IPS-15b (cell line): ENCODE data around the gene SLC39A11.

Experiments used
- H3K27me3 ChIP-seq: one replicate; pipeline ENCODE4 v1.6.1; 2013; ENCODE audit warnings: low read length; ENCODE audit not compliant: control insufficient read depth, insufficient read depth
- H3K36me3 ChIP-seq: one replicate; pipeline ENCODE4 v1.6.1; 2013; ENCODE audit warnings: low read length; ENCODE audit not compliant: control insufficient read depth, insufficient read depth
- H3K4me1 ChIP-seq: one replicate; pipeline ENCODE4 v1.6.1; 2013; ENCODE audit warnings: mild to moderate bottlenecking, low read length; ENCODE audit not compliant: control insufficient read depth, insufficient read depth
- H3K4me3 ChIP-seq: one replicate; pipeline ENCODE4 v1.5.1; 2013; ENCODE audit warnings: low read depth, low read length
- H3K9ac ChIP-seq: one replicate; pipeline ENCODE4 v1.6.1; 2013; ENCODE audit warnings: low read depth, mild to moderate bottlenecking, low read length
- H3K9me3 ChIP-seq: one replicate; pipeline ENCODE4 v1.6.1; 2013; ENCODE audit warnings: mild to moderate bottlenecking, low read length; ENCODE audit not compliant: control insufficient read depth, insufficient read depth

Gene SLC39A11

DNA sequence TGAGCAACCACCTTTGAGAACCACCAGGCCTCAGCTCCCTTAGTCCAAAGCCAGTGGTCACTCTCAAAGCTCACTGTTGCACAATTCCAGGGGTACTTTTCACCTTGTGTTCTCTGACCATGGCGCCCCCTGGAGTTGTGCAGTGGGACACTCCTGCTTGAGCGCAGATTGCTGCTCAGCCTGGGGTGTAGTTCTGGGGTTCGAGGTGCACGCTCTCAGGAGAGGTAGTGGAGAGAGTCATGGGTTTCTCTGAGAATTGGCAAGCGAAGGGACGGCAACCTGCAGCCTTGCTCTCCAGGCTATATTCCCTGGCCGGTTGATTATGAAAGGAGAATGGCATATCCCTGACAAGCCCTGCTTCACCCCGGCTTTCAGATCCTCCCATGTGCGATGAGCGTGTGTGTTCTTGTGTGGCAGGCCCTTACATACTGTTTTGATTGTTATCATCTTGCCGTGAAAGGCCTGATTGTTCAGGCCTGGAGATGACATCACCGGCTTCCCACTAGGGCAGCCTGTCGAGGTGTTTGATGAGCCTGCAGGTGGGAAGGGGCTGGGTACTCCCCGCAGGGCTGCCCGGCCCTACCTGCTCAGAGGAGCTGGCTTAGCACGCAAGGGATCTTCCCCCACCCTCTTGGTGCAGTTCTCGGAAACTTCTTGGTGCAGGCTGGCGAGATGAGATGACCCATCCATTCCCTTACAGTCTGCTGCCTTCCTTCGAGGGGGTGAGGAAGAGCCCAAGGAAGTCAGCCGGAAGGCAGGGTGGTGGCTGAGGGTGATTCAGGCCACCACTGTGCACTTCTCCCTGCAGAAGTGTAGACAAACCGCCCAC, 431.2 kb downstream of the SLC39A11 start:
- Histone ChIP-seq H3K36me3 (no peaks in the 10 kb centered on the region), H3K9me3 (no peaks in the 10 kb centered on the region), H3K9ac (no peak overlapping the region), H3K4me3 (no peak overlapping the region), H3K27me3 (no peaks in the 10 kb centered on the region), H3K4me1 (peaks cover 7% of the 10 kb centered on the region)

DNA sequence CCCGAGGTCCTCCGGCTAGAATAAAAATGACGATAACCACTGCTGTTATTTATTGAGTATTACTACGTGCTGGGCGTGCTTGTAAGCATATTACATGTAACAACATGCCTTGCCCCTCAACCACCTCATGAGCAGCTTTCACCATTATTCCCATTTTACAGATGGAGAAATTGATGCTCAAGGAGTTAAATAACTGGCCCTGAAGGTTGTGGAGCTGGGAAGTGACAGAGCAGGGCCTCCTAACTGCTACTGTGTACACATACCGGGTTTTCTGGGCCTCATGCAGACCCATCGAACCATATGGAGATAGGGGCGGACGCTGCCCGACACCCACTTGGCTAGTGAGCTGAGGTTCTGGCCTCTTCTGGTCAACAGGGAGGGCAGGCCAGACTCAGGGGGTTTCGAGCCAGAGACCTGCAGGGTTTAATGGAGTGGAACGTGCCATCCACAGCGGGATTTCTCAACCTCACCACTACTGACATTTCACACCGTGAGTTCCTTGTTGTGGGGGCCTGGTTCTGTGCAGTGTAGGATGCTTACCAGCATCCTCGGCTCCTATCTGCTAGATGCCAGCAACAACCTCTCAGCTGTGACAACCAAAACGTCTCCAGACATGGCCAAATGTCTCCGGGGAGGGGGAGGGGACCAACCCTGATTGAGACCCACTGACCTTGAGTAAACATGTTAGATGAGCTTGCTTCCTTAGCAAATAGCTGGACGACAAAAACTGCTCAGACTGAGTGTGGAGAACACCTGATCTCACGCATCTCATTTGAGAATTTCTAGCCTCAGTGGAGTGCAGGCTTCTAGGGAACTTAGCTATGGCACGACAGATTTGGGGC, 432.0 kb downstream of the SLC39A11 start:
- Histone ChIP-seq H3K9me3 (no peaks in the 10 kb centered on the region), H3K27me3 (no peaks in the 10 kb centered on the region), H3K4me1 (peaks cover 7% of the 10 kb centered on the region), H3K9ac (no peak overlapping the region), H3K4me3 (no peak overlapping the region), H3K36me3 (no peaks in the 10 kb centered on the region)

DNA sequence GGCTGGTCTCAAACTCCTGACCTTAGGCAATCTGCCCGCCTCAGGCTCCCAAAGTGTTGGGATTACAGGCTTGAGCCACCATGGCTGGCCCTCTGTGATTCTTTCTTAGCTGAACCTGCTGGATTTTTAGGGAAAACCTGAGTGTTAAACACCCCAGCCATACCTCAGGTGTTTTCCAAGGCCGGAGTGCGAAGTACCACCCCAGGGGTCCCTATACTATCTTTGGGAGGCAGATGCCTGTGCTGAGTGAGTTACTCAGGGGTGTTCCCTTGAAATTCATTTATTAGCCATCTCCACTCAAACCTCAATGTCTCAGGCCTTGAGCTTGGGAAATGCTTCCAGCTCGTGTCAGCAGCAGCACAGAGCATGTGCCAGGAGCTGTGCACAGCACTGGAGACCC, 432.7 kb downstream of the SLC39A11 start:
- Histone ChIP-seq H3K4me3 (no peak overlapping the region), H3K27me3 (no peaks in the 10 kb centered on the region), H3K9me3 (no peaks in the 10 kb centered on the region)

DNA sequence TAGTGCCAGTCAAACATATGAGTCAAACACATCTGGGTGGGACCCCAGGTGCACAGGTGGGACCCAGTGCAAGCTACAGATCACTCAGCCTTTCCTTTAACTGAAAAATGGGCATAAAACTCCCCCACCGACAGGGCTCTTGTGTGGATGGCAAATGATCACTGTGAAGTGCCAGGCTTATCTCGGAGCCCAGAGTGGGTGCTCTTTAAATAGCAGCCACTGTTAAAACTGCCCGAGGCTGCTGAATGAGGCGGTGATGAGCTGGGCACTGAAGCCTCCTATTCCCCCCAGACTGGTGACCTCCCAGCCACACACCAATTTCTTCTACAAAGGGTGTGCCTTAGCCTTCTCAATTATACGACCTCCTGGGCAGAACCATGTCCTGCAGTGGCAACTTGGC, 433.8 kb downstream of the SLC39A11 start:
- no peak overlapping the region for H3K9ac ChIP-seq
- peaks cover 7% of the 10 kb centered on the region for H3K4me1 ChIP-seq
- H3K36me3 ChIP-seq = no peaks in the 10 kb centered on the region
- no peaks in the 10 kb centered on the region for H3K9me3 ChIP-seq
- H3K27me3 ChIP-seq = no peaks in the 10 kb centered on the region
- no peak overlapping the region for H3K4me3 ChIP-seq

More for the DNA sequence above, 432.7 kb downstream of the SLC39A11 start:
- Histone ChIP-seq H3K36me3 (no peaks in the 10 kb centered on the region), H3K4me1 (peaks cover 7% of the 10 kb centered on the region), H3K9ac (no peak overlapping the region)

- Histone ChIP-seq H3K9me3 (no peaks in the 10 kb centered on the region), H3K4me3 (no peak overlapping the region), H3K4me1 (peaks cover 7% of the 10 kb centered on the region), H3K27me3 (no peaks in the 10 kb centered on the region), H3K36me3 (no peaks in the 10 kb centered on the region), H3K9ac (no peak overlapping the region)
Observed at GRCh38 chr17:72657467-72658317, 434.8 kb downstream of the SLC39A11 start.

GRCh38 chr17:72656130-72656763, 436.2 kb downstream of the SLC39A11 start:
- Histone ChIP-seq H3K4me1 (peaks cover 6% of the 10 kb centered on the region), H3K9me3 (no peaks in the 10 kb centered on the region), H3K36me3 (no peaks in the 10 kb centered on the region), H3K9ac (no peak overlapping the region), H3K27me3 (no peaks in the 10 kb centered on the region), H3K4me3 (no peak overlapping the region)

- Histone ChIP-seq H3K9me3 (no peaks in the 10 kb centered on the region), H3K36me3 (no peaks in the 10 kb centered on the region), H3K4me3 (no peak overlapping the region), H3K27me3 (no peaks in the 10 kb centered on the region), H3K4me1 (no peaks in the 10 kb centered on the region), H3K9ac (no peak overlapping the region)
Observed at GRCh38 chr17:72654706-72655105, 437.8 kb downstream of the SLC39A11 start.

DNA sequence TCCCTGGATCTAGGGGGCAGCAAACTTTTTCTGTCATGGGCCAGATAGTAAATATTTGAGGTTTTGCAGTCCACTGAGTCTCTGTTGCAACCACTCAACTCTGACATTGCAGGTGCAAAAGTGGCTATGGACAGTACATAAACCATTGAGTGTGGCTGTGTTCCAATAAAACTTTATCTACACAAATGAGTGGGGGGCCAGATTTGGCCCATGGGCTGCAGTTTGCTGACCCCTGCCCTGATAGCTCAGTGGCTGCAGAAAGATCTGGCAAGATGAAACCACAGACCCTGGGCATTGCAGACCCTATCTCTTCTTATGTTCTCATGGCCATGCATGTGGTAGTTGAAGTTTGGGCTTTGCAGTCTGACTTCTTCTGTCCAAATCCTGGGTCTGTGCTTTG, 440.5 kb downstream of the SLC39A11 start:
- H3K9me3 ChIP-seq = no peaks in the 10 kb centered on the region
- H3K4me1 ChIP-seq = no peaks in the 10 kb centered on the region
- no peaks in the 10 kb centered on the region for H3K27me3 ChIP-seq
- no peak overlapping the region for H3K9ac ChIP-seq
- no peaks in the 10 kb centered on the region for H3K36me3 ChIP-seq
- no peak overlapping the region for H3K4me3 ChIP-seq

- Histone ChIP-seq H3K4me1 (no peaks in the 10 kb centered on the region), H3K4me3 (no peak overlapping the region), H3K27me3 (no peaks in the 10 kb centered on the region), H3K9me3 (no peaks in the 10 kb centered on the region), H3K36me3 (no peaks in the 10 kb centered on the region), H3K9ac (no peak overlapping the region)
Observed at GRCh38 chr17:72648702-72649101, 443.8 kb downstream of the SLC39A11 start.

DNA sequence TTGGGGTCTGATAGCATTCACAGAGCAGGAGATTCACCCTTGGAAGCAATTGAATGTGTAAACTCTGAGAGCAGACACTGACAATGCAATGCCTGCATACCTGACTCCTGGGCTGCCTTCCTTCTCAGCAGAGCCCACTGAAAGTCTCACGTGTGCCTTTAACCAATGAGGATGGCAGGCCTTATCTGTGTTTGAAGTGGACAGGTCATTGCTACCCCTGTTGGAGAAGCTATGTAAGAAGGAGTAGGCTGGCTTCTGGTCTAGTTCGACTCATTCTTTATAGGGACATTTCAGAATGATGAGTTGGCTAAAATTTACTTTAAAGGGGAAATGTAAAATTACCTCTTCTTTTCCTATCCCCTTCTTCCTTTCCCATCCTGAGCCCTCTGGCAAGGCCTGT, 446.3 kb downstream of the SLC39A11 start:
- Histone ChIP-seq H3K9me3 (no peaks in the 10 kb centered on the region), H3K9ac (no peak overlapping the region), H3K27me3 (peaks cover 3% of the 10 kb centered on the region), H3K4me1 (no peaks in the 10 kb centered on the region), H3K4me3 (no peak overlapping the region), H3K36me3 (no peaks in the 10 kb centered on the region)

- Histone ChIP-seq H3K9me3 (no peaks in the 10 kb centered on the region), H3K4me1 (no peaks in the 10 kb centered on the region), H3K4me3 (no peak overlapping the region), H3K36me3 (no peaks in the 10 kb centered on the region), H3K9ac (no peak overlapping the region), H3K27me3 (peaks cover 5% of the 10 kb centered on the region)
Observed at GRCh38 chr17:72644492-72644891, 448.0 kb downstream of the SLC39A11 start.
